ENCODE data around the gene RPL7A. TPM values are rescaled to one million over a fixed set of nuclear protein-coding genes. Genes with fewer than 3 reads are reported as not detected.
"Not testable (repeated sequence)": the region's sequence is repeated elsewhere in the genome, so short reads cannot be mapped to it uniquely, and the experiment has no call there.

The RPL7A gene
- total RNA-seq, 4 donors from 2014 or later: 1,745 to 3,005 (median 2,502) TPM

GRCh38 chr9:133375724-133376654 lies 28.0 kb downstream of the RPL7A start, which contains the start of the genes STKLD1 and SURF4:
TSS of gene STKLD1 (plus strand) at chr9:133376366. CDS start at chr9:133376474, 108 bp downstream.
TSS of gene SURF4 (minus strand) at chr9:133376060. CDS start at chr9:133375969, 91 bp downstream.
- H3K27me3 ChIP-seq: no peaks in the 10 kb centered on the region
- no peaks in the 10 kb centered on the region for H3K9me3 ChIP-seq
- peak within 1 kb of the TSS; percentile 84 to 91 for H3K27ac ChIP-seq
- H3K4me3 ChIP-seq: peak within 1 kb of the TSS; percentile 63 to 89
- intact Hi-C loops (cut with DNase I; ENCODE audit: low total_unique reads): no loop called here
- H3K36me3 ChIP-seq: no peaks in the 10 kb centered on the region
- peak; percentile 94 to 97 for DNase-seq
- H3K4me1 ChIP-seq: peaks cover 14 to 20% of the 10 kb centered on the region in 2 donors
- TF ChIP-seq POLR2A (IDR thresholded peaks at IDR 0.05): peak; percentile 89 to 94
- TF ChIP-seq, protein P1, sequence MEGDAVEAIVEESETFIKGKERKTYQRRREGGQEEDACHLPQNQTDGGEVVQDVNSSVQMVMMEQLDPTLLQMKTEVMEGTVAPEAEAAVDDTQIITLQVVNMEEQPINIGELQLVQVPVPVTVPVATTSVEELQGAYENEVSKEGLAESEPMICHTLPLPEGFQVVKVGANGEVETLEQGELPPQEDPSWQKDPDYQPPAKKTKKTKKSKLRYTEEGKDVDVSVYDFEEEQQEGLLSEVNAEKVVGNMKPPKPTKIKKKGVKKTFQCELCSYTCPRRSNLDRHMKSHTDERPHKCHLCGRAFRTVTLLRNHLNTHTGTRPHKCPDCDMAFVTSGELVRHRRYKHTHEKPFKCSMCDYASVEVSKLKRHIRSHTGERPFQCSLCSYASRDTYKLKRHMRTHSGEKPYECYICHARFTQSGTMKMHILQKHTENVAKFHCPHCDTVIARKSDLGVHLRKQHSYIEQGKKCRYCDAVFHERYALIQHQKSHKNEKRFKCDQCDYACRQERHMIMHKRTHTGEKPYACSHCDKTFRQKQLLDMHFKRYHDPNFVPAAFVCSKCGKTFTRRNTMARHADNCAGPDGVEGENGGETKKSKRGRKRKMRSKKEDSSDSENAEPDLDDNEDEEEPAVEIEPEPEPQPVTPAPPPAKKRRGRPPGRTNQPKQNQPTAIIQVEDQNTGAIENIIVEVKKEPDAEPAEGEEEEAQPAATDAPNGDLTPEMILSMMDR (IDR thresholded peaks at IDR 0.05): peak in 3 of 4 experiments; percentile 8 to 58 (median 50)

DNA sequence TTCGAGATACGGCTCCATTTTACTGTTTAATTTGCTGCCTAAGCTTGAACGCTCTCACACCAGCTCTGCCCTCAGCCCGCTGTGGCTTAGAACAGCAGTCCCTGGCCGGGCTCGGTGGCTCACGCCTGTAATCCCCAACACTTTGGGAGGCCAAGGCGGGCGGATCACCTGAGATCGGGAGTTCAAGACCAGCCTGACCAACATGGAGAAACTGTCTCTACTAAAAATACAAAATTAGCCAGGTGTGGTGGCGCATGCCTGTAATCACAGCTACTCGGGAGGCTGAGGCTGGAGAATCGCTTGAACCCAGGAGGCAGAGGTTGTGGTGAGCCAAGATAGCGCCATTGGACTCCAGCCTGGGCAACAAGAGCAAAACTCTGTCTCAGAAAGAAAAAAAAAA lies 29.3 kb downstream of the RPL7A start:
- H3K9me3 ChIP-seq; H3K36me3 ChIP-seq; intact Hi-C loops (cut with DNase I; ENCODE audit: low total_unique reads); DNase-seq; H3K4me3 ChIP-seq; H3K4me1 ChIP-seq; H3K27me3 ChIP-seq: not testable (repeated sequence)
- H3K27ac ChIP-seq: peak overlapping the region in 1 of 2 donors; percentile 5

GRCh38 chr9:133377721-133378216 lies 29.8 kb downstream of the RPL7A start:
- intact Hi-C loops (cut with DNase I; ENCODE audit: low total_unique reads): no loop called here
- DNase-seq: peak in 1 of 2 donors; percentile 44
- Histone ChIP-seq H3K36me3 (no peaks in the 10 kb centered on the region), H3K27me3 (no peaks in the 10 kb centered on the region), H3K27ac (no peak overlapping the region), H3K4me1 (peaks cover 4 to 6% of the 10 kb centered on the region in 2 donors), H3K9me3 (no peaks in the 10 kb centered on the region), H3K4me3 (no peak overlapping the region)
- TF ChIP-seq, protein P1 (IDR thresholded peaks at IDR 0.05): no peak
- TF ChIP-seq POLR2A (IDR thresholded peaks at IDR 0.05): no peak

- Histone ChIP-seq H3K27ac (no peak overlapping the region), H3K4me3 (no peak overlapping the region), H3K36me3 (no peaks in the 10 kb centered on the region), H3K9me3 (no peaks in the 10 kb centered on the region), H3K27me3 (no peaks in the 10 kb centered on the region), H3K4me1 (no peaks in the 10 kb centered on the region)
- intact Hi-C loops (cut with DNase I; ENCODE audit: low total_unique reads): no loop called here
- DNase-seq: no peak
- no peak for TF ChIP-seq POLR2A (IDR thresholded peaks at IDR 0.05)
- TF ChIP-seq, protein P1 (IDR thresholded peaks at IDR 0.05): no peak
Observed at GRCh38 chr9:133378408-133378962, 30.5 kb downstream of the RPL7A start.

- Histone ChIP-seq H3K4me1 (no peaks in the 10 kb centered on the region), H3K4me3 (no peak overlapping the region), H3K9me3 (no peaks in the 10 kb centered on the region), H3K27ac (no peak overlapping the region), H3K36me3 (no peaks in the 10 kb centered on the region), H3K27me3 (no peaks in the 10 kb centered on the region)
- intact Hi-C loops (cut with DNase I; ENCODE audit: low total_unique reads): no loop called here
- TF ChIP-seq POLR2A (IDR thresholded peaks at IDR 0.05): no peak
- TF ChIP-seq, protein P1 (IDR thresholded peaks at IDR 0.05): no peak
- no peak for DNase-seq
Observed at GRCh38 chr9:133379153-133380086, 31.4 kb downstream of the RPL7A start.

Data from uterus (tissue), 4 donors.